SK-N-SH (cell line): ENCODE data around the gene RIMS3. TPM values are rescaled to one million over a fixed set of nuclear protein-coding genes. Genes with fewer than 3 reads are reported as not detected.
A peak's percentile ranks its signal among the peaks of the same experiment; 100 is the strongest.

ENCODE experiments used
- CTCF ChIA-PET: fragments of 300-600, 350-600 bp; formaldehyde crosslinking; extraction: SDS; loops from one replicate; lab custom pipeline; 2021; lab: Yijun Ruan, JAX
- POLR2A ChIA-PET: fragments of 350-600 bp; sonication (Branson Sonifier 250); formaldehyde crosslinking; extraction: SDS; loops from one replicate; lab custom pipeline; 2020; ENCODE audit warnings: antibody characterized with exemption, inconsistent platforms; lab: Yijun Ruan, JAX
- DNase-seq: peaks from one replicate; pipeline ENCODE4 v3.0.0; 2012
- H2AFZ ChIP-seq: fragments of 200-600 bp; sonication (generic); 2 replicates; pipeline ENCODE4 v1.8.1; 2016; ENCODE audit warnings: antibody characterized with exemption, mild to moderate bottlenecking, low read depth
- H3F3A ChIP-seq: fragments of 200-600 bp; sonication (generic); replicated peaks from 2 replicates; pipeline ENCODE3; 2016; ENCODE audit warnings: antibody characterized with exemption, mild to moderate bottlenecking; ENCODE audit not compliant: insufficient read depth
- H3K27ac ChIP-seq, 2 experiments: fragments of 200-500 bp in 1 of 2; fragments of 200-600 bp in 1 of 2; sonication (Bioruptor generic) in 1 of 2; sonication (generic), shearing (Covaris generic) in 1 of 2; 2 replicates each; pipeline versions ENCODE4 v1.5.1 to v1.6.1; 2014 to 2016; ENCODE audit warnings: low read depth in 2 of 2, inconsistent platforms in 1 of 2, low read length in 1 of 2, mild to moderate bottlenecking in 1 of 2, mixed read lengths in 1 of 2
- H3K27me3 ChIP-seq: fragments of 200-600 bp; sonication (generic), shearing (Covaris generic); 2 replicates; pipeline ENCODE4 v1.6.1; 2016; ENCODE audit warnings: mixed run types; ENCODE audit not compliant: insufficient read depth
- H3K36me3 ChIP-seq, 2 experiments: fragments of 200-500 bp in 1 of 2; fragments of 200-600 bp in 1 of 2; sonication (Bioruptor generic) in 1 of 2; sonication (generic) in 1 of 2; replicated peaks in 1 of 2; 2 replicates each; pipeline versions ENCODE3 to v1.5.1; 2014 to 2016; ENCODE audit warnings: low read length in 1 of 2, mild to moderate bottlenecking in 1 of 2; ENCODE audit not compliant: insufficient read depth in 2 of 2, control insufficient read depth in 1 of 2
- H3K4me1 ChIP-seq, 2 experiments: fragments of 200-500 bp in 1 of 2; fragments of 200-600 bp in 1 of 2; sonication (Bioruptor generic) in 1 of 2; sonication (generic), shearing (Covaris generic) in 1 of 2; 2 replicates each; pipeline versions ENCODE4 v1.5.1 to v1.6.1; 2014 to 2016; ENCODE audit warnings: low read depth in 1 of 2, low read length in 1 of 2, mixed run types in 1 of 2; ENCODE audit not compliant: insufficient read depth in 2 of 2, control insufficient read depth in 1 of 2
- H3K4me2 ChIP-seq: fragments of 200-600 bp; sonication (generic), shearing (Covaris generic); 2 replicates; pipeline ENCODE4 v1.6.1; 2017; ENCODE audit warnings: mixed run types
- H3K4me3 ChIP-seq, 2 experiments: fragments of 200-500 bp in 1 of 2; fragments of 200-600 bp in 1 of 2; sonication (Bioruptor generic) in 1 of 2; sonication (generic), shearing (Covaris generic) in 1 of 2; 2 replicates each; pipeline versions ENCODE4 v1.5.1 to v1.8.1; 2014 to 2016; ENCODE audit warnings: low read depth in 2 of 2, inconsistent platforms in 1 of 2, low read length in 1 of 2, mild to moderate bottlenecking in 1 of 2, mixed read lengths in 1 of 2, moderate library complexity in 1 of 2
- H3K79me2 ChIP-seq: fragments of 200-600 bp; sonication (generic); 2 replicates; pipeline ENCODE4 v1.8.1; 2017; ENCODE audit warnings: mild to moderate bottlenecking; ENCODE audit not compliant: insufficient read depth
- H3K9ac ChIP-seq: fragments of 200-600 bp; sonication (generic); 2 replicates; pipeline ENCODE4 v1.6.1; 2017; ENCODE audit warnings: mixed run types
- H3K9me2 ChIP-seq: fragments of 200-600 bp; sonication (generic); 2 replicates; pipeline ENCODE4 v1.6.1; 2017; ENCODE audit warnings: mixed run types
- H3K9me3 ChIP-seq: fragments of 200-600 bp; sonication (generic); 2 replicates; pipeline ENCODE4 v1.6.1; 2017; ENCODE audit warnings: mixed run types, mild to moderate bottlenecking, moderate library complexity
- H4K20me1 ChIP-seq: fragments of 200-600 bp; sonication (generic); 2 replicates; pipeline ENCODE4 v1.6.1; 2017; ENCODE audit warnings: mild to moderate bottlenecking, mixed run types; ENCODE audit not compliant: insufficient read depth
- CHD2 ChIP-seq: fragments of 150-350 bp; IDR thresholded peaks from 2 replicates; pipeline ENCODE4 v1.6.1; 2018; ENCODE audit warnings: low read length; ENCODE audit not compliant: partially characterized antibody
- CTCF ChIP-seq: fragments of 200-600 bp; sonication (generic); IDR thresholded peaks from 2 replicates; pipeline ENCODE4 v1.6.1; 2017; ENCODE audit warnings: antibody characterized with exemption, mild to moderate bottlenecking, moderate library complexity
- EP300 ChIP-seq, 2 experiments: IDR thresholded peaks; 2 replicates each; pipeline versions ENCODE4 v1.4.0 to v1.6.1; 2012; ENCODE audit warnings: borderline replicate concordance in 1 of 2, low read depth in 1 of 2, low read length in 1 of 2
- FOSL2 ChIP-seq: IDR thresholded peaks from 2 replicates; pipeline ENCODE4 v1.4.0; 2012; ENCODE audit warnings: low read depth, mild to moderate bottlenecking, moderate library complexity, borderline replicate concordance
- FOXJ3 ChIP-seq: sonication (generic); formaldehyde crosslinking; IDR thresholded peaks from 2 replicates; pipeline ENCODE4 v1.5.1; 2020; ENCODE audit warnings: mild to moderate bottlenecking, missing genetic modification reagents
- GATA2 ChIP-seq: sonication (generic); formaldehyde crosslinking; IDR thresholded peaks from 2 replicates; pipeline ENCODE4 v1.5.0; 2020; ENCODE audit warnings: mild to moderate bottlenecking, missing genetic modification reagents
- JUND ChIP-seq: IDR thresholded peaks from 2 replicates; pipeline ENCODE4 v1.4.0; 2012
- RFX5 ChIP-seq: IDR thresholded peaks from 2 replicates; pipeline ENCODE4 v1.6.1; 2012; ENCODE audit warnings: mild to moderate bottlenecking, improper control_type of control experiment, low read length
- TEAD4 ChIP-seq: IDR thresholded peaks from 2 replicates; pipeline ENCODE4 v1.4.0; 2012; ENCODE audit warnings: mild to moderate bottlenecking, borderline replicate concordance; ENCODE audit not compliant: insufficient read depth
- WGBS: methylation state at CpG from one replicate; pipeline ENCODE4 v1.1.6; 2017; ENCODE audit warnings: low lambda C conversion rate; 5-methylcytosine and 5-hydroxymethylcytosine counted together
- polyA plus RNA-seq, 3 experiments: library from polyadenylated mRNA; depleted of rRNA; stranded (reverse); fragments of >200 nt; gene quantifications; 2 replicates each; pipeline ENCODE4 v1.2.3, GENCODE V29; 2012
- TF ChIP-seq, protein P1 (sequence below): IDR thresholded peaks from 2 replicates; pipeline ENCODE4 v1.6.1; 2012; ENCODE audit warnings: mild to moderate bottlenecking, low read depth, low read length, moderate library complexity

Gene RIMS3
- polyA plus RNA-seq, 1 of the 3 experiments (the other 2 are of a cell fraction): 1.9 TPM

GRCh38 chr1:40626383-40626770, 39.1 kb downstream of the RIMS3 start (continued):
- TF ChIP-seq, protein P1, sequence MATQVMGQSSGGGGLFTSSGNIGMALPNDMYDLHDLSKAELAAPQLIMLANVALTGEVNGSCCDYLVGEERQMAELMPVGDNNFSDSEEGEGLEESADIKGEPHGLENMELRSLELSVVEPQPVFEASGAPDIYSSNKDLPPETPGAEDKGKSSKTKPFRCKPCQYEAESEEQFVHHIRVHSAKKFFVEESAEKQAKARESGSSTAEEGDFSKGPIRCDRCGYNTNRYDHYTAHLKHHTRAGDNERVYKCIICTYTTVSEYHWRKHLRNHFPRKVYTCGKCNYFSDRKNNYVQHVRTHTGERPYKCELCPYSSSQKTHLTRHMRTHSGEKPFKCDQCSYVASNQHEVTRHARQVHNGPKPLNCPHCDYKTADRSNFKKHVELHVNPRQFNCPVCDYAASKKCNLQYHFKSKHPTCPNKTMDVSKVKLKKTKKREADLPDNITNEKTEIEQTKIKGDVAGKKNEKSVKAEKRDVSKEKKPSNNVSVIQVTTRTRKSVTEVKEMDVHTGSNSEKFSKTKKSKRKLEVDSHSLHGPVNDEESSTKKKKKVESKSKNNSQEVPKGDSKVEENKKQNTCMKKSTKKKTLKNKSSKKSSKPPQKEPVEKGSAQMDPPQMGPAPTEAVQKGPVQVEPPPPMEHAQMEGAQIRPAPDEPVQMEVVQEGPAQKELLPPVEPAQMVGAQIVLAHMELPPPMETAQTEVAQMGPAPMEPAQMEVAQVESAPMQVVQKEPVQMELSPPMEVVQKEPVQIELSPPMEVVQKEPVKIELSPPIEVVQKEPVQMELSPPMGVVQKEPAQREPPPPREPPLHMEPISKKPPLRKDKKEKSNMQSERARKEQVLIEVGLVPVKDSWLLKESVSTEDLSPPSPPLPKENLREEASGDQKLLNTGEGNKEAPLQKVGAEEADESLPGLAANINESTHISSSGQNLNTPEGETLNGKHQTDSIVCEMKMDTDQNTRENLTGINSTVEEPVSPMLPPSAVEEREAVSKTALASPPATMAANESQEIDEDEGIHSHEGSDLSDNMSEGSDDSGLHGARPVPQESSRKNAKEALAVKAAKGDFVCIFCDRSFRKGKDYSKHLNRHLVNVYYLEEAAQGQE: no peak
- TF ChIP-seq, all 33 proteins: peak for 0

GRCh38 chr1:40625476-40626382, 39.8 kb downstream of the RIMS3 start:
- no peaks in the 10 kb centered on the region for H3K27me3 ChIP-seq
- H4K20me1 ChIP-seq: no peaks in the 10 kb centered on the region
- peaks cover 0 to 4% of the 10 kb centered on the region in 2 experiments; a peak in 1 of 4 replicates for H3K4me1 ChIP-seq
- H3K36me3 ChIP-seq: no peaks in the 10 kb centered on the region
- no peak for TF ChIP-seq TEAD4
- TF ChIP-seq FOSL2: peak; percentile 24; the same call in 1 of the 2 replicates
- TF ChIP-seq RFX5: no peak
- no peak for TF ChIP-seq CTCF
- no peak for TF ChIP-seq JUND
- no peak for TF ChIP-seq FOXJ3 (CRISPR knock-in tag)
- no peak for TF ChIP-seq CHD2
- TF ChIP-seq GATA2 (CRISPR knock-in tag): no peak
- no peak for TF ChIP-seq EP300 (IDR thresholded peaks at IDR 0.05; ENCODE audit: borderline replicate concordance in 1 of 2, low read depth in 1 of 2, low read length in 1 of 2)
- WGBS: 78% methylated on average over 17 of the region's 18 CpGs
- no peak overlapping the region for H3K4me3 ChIP-seq
- ChIA-PET CTCF (interaction anchor here (0.7 to 1.9 kb wide), 8 partner anchors 12 to 482 kb away, joined by 3 to 13 read pairs (median 3); no protein-coding TSS in a partner anchor), POLR2A (interaction anchor here (1.6 kb wide), 1 partner anchor 66 kb away, joined by 5 read pairs; the partner anchor contains the start of gene NFYC)
- H3K9ac ChIP-seq: no peak overlapping the region
- no peaks in the 10 kb centered on the region for H3K9me2 ChIP-seq
- DNase-seq: no peak
- H3K79me2 ChIP-seq: no peaks in the 10 kb centered on the region
- H3K9me3 ChIP-seq: no peaks in the 10 kb centered on the region
- no peaks in the 10 kb centered on the region for H3F3A ChIP-seq
- no peak overlapping the region for H3K4me2 ChIP-seq
- no peak overlapping the region for H2AFZ ChIP-seq
- no peak overlapping the region for H3K27ac ChIP-seq
